Activated CD8-positive, alpha-beta memory T cell treated with anti-CD3 and anti-CD28 coated beads, Interleukin-2, amount 50 U/mL, for 48 hours (primary cell): ENCODE results near the gene FOSB.
"Not testable (repeated sequence)": the region's sequence is repeated elsewhere in the genome, so short reads cannot be mapped to it uniquely, and the experiment has no call there.

Experiments
- DNase-seq: peaks from one replicate; pipeline ENCODE4 v3.0.0-alpha.2; 2020

The FOSB gene

DNA sequence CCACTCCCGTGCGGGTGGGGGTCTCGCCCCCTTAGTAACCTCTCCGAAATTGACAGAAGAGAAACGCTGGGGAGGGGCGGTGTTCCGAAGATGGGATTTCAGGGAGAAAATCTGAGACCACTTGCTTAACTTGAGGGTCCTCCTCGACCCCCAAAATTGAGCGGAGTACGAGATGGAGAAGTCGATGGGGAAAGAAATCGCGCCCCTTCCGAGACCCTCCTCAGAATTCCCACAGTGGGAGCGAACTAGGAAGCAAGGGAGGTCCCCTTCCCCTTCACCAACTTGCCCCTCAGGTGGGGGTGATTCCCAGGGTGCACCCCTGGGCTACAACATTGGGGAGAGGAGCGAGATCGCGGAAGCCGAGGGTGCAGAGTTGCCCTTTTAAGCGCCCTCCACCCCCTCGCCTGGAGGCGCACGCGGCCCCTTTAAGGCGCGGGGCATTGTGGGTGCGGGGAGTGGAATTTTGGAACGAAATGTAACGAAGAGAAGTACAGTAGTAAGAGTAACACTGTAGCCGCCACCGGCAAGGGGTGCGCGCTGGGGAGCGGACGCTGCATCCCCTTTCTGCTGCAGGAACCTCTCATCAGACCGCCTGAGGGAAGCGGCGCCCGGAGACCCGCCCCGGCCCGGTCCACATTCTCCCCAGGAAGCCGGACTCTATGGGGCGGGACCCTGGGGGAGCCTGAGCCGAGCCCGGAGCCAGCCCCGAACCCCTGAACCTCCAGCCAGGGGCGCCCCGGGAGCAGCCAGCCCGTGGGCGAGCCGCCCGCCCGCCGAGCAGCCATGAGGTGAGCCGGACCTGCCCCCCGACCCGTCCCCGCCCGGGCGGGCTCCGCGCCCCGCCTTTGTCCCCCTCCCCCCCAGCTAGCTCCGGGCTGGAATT, 39.4 kb downstream of the FOSB start, which contains the start of gene VASP:
TSS of gene VASP (plus strand) at position 491 of the 883 bp plus-strand sequence. CDS start at position 784, 293 bp downstream.
- peak; percentile 92 for DNase-seq

DNA sequence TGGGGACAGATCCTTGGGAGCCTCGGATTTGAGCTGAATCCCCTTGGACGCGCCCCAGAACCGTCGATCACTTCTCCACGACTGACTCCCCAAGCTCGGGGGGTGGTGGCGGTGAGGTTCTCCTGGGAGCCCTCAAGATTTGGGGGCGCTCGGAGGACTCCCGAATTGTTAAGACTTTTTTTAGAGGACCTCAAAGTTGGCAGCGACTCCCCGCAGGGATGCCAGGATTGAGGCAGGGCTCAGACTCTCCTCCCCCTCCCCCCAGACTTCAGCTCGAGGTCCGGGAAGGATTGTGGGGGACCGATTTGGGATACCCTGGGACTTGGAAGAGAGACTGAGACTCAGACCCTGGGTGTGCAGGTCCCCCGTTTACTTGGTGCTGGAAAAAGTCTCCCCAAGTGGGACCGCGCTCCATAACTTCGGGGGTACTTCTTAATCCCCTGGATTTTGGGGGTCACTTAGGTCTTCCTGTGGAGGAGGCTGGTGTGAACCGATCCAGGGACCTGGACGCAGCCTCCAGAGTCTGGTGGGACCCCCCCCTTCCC, 40.1 kb downstream of the FOSB start:
- DNase-seq, result no peak

DNA sequence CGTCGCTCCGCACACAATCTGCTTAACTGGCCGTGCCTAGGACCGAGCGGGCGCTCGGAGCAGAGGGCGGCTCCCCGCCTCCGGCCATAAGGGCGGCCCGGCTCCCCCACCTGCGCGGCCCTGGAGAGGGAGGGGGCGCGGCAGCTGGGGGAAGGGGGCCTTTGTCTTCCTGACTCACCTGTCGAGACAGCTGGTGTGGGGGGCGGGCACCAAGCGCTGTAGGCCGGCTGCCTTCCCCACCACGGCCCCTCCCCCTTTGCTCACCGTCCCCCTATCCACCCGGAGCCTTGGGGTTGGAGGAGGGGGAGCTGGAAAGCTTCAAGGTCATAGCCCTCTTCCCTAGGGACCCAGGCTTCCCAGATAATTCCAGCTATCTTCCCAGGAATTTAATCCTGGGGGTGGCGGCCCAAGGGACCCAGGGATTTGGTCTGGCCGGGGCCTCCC, 40.6 kb downstream of the FOSB start:
- peak; percentile 75 for DNase-seq

DNA sequence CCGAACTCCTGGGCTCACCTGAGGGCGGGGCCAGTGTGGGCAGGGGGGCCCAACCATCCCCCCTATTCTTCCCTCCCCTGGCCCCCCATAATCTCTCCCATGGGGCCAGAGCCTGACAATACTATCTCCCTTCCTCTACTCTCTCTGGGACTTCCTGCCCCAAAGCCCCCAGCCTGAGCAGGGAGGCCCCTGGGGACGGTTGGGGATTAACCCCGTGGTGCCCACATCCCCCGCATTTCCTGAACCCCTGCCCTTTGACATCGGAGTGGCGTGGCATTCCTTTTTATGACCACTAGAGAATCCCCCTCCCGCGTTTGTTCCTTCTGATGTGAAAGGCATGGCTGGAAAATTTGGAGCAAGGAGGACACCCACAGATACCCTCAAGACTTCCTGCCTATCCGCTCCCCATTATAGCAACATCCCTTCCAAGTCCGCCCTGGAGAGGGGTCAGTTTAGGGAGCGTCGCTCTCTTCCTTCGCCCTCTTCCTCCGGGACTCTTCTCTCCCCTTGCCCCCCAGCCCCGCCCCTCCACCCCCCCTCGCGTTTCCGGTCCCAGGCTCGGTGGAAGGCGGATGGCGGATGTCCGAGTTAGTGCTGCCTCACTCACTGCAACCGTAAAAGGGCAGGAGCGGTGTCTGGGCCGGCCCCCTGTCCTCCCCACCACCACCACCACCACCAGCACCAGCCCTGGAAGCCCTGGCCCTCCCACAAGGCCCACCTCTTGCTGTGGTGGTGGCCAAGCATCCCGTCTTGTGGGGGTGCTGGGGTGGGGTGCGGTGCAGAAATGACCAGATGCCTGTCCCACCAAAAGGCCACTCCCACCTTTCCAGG, 41.3 kb downstream of the FOSB start:
- no peak for DNase-seq

DNA sequence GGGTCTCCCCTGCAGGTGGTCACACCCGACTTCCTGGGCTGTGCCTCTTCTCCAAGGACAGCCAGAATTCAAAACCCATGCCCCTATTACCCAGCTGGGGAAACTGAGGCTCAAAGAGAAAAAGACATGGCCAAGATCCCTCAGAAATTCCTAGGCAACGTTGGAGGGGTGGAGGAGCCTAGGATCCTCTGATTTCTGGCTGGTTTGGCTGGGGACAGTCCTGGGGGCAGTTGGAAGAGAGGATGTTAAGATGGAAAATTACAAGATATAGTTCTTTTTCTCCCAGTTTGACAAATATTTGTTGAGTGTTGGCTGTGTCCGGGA, 41.9 kb downstream of the FOSB start:
- DNase-seq, result no peak

DNA sequence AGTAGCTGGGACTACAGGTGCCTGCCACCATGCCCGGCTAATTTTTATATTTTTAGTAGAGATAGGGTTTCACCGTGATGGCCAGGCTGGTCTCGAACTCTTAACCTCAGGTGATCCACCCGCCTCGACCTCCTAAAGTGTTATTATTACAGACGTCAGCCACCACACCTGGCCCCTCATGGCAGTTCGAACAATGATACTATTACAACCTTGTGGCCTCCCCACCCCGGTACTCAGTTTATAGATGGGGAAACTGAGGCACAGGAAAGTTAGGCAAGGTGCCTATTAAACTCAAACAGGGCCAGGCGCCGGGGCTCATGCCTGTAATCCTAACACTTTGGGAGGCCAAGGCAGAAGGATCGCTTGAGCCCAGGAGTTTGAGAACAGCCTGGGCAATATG, 42.6 kb downstream of the FOSB start:
- DNase-seq, result not testable (repeated sequence)

DNA sequence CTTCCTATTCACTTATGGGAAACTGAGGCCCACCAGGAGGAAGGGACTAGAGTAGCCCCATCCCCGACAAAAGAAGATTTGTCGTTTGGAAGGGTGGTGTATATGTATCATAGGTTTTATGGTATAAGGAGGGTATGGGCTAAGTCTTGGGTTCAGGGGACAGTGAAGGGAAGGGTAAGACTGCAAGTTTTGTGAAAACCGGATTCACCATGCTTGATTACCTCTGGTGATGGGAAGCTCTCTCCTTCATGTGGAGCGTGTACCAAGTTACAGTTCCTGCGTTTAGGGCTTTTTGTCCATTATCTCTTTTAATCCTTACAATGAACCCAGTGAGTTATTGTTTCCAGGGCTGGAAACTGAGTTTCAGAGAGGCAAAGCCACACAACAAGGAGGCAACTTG, 43.3 kb downstream of the FOSB start:
- DNase-seq, result no peak

DNA sequence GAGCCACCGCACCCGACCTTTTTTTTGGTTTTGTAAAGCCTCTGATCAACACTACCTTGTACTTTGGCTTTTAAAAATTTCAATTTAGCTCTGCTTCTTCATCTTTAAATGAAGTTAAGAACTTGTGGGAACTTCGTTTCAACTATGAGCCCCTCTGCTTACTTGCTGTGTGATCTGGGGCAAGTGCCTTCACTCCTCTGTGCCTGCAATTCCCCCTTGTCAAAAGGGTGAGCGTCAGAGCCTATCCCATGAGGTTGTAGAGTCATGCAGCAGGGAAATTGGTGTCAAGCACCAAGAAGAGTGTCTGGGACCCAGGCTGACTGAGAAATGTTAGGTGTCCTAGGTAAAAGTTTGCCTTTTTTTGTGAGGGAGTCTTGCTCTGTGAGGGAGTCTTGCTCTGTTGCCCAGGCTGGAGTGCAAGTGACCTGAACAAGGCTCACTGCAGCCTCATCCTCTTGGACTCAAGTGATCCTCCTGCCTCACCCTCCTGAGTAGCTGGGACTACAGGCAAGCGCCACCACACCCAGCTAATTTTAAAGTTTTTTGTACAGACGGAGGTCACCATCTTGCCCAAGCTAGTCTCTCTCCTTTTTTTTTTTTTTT, 45.2 kb downstream of the FOSB start:
- no peak for DNase-seq

DNA sequence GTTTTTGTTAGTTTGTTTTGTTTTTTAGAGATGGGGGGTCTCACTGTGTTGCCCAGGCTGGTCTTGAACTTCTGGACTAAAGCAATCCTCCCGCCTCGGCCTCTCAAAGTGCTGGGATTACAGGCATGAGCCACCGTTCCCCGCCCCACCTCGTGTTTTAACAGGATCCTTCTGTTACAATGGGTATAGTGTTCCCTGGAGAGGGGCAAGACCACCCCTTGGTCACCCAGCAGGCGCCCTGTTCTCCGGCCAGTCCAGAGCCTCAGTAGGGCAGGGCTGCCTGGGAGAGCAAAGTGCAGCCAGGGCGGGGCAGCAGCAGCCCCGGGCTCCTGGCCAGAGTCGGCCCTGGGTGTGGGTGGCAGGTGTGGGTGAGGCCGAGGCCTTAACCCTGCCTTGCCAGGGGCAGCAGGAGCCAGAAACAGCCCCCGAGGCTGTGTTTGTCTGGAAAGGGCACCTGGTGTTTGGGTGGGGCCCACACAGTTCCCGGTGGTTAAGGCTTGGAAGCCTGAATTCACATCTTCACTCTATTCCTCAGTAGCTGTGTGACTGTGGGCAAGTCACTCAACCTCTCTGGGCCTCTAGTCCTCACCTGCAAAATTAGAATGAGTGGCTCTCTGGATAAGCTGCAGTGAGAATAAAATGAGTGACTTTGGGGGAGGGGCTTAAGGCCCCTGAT, 46.7 kb downstream of the FOSB start:
- DNase-seq, result no peak

DNA sequence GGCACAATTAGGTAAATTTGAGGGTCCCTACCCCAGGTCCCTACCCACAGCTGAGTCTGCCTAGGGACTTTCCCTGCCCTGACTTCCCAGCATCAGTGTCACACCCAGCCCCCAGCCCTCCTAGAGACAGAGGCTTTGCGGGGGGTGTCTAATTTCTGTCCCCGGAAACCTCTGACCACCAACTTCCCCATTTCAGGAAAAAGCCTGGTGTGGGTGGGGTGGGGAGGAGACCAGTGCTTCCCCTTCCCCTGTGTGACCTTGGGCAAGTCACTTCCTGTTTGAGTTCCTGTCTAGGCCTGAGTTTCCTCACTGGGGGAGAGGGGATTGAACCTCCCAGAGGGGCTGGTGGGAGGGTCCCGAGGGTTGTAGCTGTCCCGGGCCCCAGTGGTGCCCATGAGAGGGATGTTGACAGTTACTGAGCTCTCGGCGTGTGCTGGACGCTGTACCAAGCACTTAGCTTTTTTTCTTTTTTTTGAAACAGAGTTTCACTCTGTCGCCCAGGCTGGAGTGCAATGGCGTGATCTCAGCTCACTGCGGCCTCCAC, 47.4 kb downstream of the FOSB start:
- DNase-seq, result no peak

DNA sequence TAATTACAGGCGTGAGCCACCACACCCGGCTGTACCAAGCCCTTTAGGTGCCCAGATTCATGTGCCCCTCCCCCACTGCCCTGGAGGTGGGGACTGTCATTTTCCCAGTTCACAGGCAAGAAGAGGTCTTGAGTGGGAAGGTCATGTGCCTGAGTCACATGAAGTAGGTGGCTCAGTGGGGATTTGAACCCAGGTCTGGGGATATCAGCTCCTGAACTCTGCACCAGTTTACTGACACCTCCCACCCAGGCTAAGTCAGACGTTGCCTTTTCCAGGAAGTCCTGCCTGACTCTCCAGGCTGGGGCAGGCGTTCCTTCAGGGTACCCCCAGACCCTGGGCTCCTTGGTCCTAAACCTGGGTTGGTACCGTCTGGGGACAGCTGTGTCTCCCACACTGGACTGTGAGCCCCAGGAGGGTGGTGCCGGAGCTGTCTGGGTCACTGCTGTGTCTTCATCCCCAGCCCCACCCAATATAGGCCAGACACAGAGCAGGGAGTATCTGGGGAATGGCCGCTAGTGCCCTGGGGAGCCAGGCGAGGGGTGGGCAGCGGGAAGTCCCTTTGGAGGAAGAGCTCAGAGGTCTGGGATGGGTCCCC, 48.1 kb downstream of the FOSB start:
- DNase-seq, result no peak

DNA sequence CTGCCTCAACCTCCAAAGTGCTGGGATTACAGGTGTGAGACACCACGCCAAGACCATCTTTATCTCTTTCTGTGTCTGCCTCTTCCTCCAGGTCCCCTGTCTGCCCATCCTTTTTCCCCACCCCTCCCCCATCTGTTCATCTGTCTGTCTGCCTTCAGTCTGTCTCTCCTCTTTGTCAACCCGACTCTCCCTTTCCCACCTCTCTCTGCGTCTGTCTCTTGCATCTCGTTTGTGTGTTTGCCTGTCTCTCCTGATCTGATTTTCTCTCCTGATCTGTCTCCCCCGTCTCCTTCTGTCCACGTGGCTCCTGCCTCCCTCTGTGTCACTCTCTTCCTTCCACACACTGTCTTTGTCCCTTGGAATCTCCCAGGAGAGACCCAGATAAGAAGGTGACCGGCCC, 49.4 kb downstream of the FOSB start:
- no peak for DNase-seq

DNA sequence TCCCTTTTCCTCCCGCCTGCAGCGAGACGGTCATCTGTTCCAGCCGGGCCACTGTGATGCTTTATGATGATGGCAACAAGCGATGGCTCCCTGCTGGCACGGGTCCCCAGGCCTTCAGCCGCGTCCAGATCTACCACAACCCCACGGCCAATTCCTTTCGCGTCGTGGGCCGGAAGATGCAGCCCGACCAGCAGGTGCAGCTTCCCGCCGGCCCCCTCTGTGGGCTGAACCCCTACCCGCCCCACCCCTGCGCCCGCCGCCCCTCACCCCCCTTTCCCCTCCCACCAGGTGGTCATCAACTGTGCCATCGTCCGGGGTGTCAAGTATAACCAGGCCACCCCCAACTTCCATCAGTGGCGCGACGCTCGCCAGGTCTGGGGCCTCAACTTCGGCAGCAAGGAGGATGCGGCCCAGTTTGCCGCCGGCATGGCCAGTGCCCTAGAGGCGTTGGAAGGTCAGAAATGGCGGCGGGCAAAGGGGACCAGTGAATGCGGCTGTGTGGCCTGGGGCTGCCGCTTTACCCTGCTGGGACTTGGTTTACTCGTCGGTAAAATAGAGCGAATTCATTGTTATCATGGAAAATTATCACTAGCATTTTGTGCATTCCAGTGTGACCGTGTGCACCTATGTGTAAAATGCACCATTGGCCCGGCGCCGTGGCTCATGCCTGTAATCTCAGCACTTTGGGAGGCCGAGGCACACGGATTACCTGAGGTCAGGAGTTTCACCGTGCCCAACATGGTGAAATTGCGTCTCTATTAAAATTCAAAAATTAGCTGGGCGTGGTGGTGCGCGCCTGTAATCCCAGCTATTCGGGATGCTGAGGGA, 50.1 kb downstream of the FOSB start:
- no peak for DNase-seq

DNA sequence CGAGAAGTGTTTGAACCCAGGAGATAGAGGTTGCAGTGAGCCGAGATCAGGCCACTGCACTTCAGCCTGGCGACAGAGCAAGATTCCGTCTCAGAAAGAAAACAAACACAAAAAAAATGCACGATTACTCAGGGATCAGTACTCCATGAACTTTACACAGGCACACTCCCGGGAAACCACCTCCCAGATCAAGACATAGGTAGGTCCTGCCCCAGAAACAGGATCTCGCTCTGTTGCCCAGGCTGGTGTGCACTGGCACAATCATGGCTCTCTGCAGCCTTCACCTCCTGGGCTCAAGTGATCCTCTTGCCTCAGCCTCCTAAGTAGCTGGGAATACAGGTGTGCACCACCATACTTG, 50.7 kb downstream of the FOSB start:
- no peak for DNase-seq

DNA sequence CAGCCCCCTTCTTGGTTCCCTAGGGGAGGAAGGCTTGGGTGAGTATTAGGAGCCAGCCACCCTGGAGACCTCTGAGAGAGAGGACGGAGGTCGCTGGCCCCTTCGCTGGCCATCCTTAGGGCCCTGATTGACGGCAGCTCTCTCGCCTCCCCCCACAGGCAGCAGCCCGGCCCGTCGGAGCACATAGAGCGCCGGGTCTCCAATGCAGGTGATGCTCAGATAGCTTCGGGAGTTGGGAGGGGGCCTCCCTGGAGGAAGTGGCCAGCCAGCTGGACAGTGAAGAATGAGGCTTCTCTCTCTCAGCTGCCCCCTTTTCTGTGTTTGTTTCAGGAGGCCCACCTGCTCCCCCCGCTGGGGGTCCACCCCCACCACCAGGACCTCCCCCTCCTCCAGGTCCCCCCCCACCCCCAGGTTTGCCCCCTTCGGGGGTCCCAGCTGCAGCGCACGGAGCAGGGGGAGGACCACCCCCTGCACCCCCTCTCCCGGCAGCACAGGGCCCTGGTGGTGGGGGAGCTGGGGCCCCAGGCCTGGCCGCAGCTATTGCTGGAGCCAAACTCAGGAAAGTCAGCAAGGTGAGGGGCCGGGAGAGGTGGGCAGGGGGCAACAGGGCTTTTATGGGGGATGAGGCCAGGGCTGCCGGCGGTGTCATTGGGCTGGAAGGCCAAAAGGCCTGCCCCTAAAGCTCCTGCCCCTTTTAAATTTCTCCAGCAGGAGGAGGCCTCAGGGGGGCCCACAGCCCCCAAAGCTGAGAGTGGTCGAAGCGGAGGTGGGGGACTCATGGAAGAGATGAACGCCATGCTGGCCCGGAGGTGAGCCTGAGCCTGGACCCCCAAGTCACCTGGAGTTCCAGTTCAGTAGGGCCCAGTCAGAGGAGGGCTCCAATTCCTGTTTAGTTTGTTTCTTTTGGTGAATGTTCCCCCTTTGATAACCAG, 54.5 kb downstream of the FOSB start:
- peak; percentile 44 for DNase-seq

DNA sequence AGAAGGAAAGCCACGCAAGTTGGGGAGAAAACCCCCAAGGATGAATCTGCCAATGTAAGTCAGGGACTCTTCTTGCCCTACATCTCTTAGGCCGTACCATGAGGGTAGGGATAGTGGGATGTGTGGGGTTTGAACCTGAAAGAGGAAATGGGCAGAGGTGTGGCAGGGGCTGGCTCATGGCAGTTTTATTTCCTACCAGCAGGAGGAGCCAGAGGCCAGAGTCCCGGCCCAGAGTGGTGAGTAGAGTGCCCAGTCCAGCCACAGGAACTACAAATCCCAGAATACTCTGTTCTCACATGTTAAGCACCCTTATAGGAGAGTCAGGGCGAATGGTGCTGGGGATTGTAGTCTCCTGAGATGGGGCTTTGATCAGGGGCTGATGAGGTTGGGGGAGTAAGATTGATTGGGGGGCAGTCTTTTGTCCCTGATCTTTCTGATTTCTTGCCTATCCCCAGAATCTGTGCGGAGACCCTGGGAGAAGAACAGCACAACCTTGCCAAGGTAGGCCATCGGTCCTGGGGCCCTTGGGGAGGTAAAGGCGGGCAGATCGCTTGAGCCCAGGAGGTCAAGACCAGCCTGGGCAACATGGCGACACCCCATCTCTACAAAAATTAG, 56.0 kb downstream of the FOSB start:
- DNase-seq, result peak; percentile 82

DNA sequence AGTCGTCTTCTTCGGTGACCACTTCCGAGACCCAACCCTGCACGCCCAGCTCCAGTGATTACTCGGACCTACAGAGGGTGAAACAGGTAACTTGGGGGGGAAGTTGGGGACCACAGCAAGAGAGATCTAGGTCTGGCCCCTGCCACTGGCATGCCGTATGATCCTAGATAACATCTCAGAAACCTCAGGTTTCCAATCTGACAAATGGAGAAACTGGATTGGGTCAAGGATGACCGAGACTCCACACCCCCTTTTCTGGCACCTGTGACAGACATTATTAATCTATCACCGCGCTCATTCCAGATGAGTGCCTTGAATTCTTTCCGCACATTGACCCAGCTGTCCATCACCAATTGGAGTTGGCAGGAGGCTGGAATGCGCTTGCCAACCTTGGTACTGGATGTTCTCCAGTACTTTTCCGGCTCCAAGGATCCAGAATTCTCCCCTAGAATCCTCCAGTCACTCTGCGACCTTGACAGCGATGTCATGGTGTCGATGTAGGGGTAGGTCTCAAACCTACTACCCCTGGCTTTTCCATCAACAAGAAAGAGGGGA, 56.9 kb downstream of the FOSB start:
- DNase-seq, result no peak
